Stimulated activated CD4-positive, alpha-beta T cell treated with anti-CD3 and anti-CD28 coated beads, Interleukin-4, amount 100 ng/mL, for 24 hours (primary cell): ENCODE measurements around the gene C10orf90.

Source experiments
- DNase-seq: peaks from one replicate; pipeline ENCODE4 v3.0.0-alpha.2; 2020

Gene C10orf90

DNA sequence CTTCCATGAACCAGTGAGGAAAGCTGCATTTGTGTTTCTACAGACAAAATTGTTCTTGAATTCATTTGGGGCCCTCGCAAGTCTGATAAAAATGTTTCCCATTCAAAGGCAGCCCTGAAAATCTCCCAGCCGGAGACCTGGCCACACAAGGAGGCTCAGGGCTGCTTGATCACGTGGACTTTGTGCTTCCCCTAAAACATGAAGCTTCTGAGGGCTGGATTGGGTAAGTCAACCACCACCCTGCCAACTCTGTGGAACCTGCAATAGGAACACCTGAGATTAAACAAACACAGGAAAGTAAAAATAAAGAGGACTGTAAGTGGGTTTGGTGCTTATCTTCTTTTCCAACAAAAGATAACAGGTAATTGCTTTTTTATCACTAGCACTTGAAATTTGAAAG lies 133.8 kb downstream of the C10orf90 start:
- DNase-seq = no peak

DNA sequence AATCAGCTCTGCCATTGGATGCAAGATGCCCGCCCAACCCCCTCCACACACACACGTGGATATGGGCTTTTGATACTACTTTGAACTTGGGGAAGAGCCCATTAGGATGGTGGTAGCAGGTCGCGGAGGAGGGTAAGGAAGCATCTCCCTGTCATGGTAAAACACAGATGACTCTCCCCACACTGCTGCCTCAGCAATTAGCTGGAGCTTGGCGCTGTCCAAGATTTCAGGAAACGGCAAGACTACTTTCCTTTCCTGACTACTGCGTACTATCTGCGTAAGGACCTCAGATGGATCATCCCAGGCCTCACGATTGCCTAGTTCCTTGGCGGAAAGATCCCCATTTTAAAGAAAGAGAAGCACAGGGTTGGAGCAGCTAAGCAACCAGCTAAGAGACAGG lies 134.3 kb downstream of the C10orf90 start:
- no peak for DNase-seq

DNA sequence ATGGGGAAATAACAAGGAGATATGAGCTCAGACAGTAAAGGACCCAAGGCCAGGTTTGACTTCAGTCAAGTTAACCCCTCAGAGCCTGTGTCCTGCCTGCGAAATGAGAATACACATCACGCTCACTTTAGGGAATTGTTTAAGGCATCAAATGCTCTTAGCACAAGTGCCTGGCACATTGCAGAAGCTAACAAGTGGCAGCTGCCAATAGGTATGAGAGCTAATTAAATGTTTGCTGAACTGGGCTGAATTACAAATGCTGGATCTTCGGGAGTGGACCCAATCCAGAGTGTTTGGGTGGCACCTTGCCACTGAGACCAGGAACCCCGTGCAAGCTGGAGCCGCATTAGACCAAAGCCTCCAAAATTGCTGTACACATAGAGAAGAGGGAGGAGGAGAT lies 136.8 kb downstream of the C10orf90 start:
- DNase-seq = no peak

DNA sequence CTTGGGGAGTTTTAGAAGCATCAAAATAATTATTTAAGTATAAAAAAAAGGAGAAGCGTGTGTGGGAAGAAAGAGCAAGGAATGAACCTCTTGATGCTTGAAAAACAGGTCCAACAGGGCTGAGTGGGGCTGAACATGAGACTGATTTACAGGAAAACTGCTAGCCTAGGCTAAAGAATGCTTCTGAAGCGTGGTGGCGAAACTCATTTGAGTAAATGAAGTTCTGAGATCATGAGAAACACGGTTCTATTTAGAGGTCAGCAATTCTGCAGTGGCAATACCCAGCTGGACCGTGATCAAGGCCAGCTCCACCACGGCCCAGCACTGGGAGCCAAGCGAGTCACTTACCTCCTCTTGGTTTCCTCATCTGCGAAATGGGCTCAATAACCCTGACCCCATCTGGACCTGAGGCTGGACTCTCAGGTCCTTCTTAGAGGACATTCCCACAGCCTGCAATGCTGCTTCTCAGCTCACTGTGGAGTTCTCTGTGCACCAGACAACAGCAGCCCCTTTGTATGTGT lies 142.1 kb downstream of the C10orf90 start:
- DNase-seq = no peak

DNA sequence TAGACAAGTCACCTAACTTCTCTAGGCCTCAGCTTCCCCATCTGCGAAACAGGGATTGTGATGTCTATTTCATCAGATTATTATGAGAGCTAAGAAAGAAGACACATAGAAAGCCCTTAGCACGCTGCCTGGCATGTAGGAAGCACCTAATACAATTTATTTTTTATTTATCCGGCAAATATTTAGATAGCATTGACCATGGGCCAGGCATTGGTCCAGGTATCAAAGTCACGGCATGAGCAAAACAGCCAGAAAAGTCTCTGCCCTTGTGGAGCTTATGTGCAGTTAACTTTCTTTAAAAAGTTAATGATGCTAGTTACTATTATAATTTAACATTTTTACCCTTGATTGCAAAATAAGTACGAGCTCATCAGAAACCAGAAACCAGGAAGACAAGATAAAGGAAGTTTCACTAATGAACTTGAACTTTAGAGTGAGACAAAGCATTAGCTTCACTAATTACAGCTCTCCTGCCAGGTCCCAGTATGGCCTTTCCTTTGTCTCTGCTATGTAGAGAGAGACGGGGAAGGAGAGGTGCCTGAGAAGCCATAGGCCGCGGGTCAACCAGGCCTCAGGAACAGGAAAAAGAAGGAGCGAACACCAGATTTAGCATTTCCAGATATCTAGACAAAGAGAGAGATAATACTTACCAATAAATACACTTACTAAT lies 142.7 kb downstream of the C10orf90 start:
- DNase-seq = no peak

DNA sequence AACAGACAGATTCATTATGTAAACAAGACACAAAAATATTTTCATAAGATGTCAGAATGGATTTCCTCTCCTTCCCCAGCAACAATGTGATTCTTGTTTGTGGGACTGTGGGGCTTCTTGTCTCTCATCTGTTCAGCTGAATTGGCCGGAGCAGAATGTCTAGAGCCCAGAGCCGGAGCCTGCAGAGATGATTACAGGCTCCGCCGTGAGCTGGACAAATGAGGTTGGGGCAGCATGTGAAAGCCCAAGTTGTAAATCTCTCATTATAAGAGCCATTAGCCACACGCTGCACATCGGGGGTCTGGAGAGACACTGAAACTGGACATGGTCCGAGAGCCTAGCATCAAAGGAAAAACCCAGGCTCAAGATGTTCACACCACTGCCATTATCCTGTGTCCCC lies 145.2 kb downstream of the C10orf90 start:
- DNase-seq = no peak

DNA sequence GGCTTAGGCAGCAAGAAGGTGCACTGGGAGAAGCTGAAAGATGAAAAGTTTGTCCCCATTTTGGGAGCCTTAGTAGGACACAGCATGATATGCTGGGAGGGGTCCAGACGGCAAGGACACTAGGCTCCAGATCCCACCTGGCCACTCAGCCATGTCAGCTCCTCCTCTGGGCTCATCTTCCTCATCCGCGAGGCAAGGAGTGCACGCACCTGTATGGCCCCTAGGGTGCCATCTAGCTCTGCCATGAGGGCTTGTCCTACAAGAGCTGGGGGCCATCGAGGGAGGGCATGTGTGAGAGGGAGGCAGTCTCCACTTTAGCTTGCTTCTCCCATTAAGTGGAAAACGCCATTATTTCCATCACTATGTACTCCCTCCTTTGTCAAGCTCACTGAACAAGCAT lies 146.0 kb downstream of the C10orf90 start:
- DNase-seq = no peak

DNA sequence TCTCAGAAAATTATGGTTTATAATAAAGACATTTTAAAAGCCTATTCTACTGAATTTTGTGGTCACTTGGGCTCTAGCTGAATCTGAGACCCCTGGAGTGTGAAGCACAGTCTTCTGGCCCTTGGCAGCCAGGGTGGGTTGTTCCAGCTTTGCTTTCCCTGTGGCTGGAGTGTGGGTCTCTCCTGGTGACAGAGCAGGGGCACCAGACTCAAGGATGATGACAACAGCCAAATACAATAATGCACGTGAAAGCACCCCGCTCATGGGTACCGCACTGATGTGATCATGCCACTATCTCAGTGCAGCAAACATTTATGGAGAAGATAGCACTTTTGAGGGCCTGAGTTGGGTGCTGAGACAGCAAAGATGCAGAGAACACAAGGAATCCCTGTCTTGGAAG lies 147.4 kb downstream of the C10orf90 start:
- DNase-seq = no peak

DNA sequence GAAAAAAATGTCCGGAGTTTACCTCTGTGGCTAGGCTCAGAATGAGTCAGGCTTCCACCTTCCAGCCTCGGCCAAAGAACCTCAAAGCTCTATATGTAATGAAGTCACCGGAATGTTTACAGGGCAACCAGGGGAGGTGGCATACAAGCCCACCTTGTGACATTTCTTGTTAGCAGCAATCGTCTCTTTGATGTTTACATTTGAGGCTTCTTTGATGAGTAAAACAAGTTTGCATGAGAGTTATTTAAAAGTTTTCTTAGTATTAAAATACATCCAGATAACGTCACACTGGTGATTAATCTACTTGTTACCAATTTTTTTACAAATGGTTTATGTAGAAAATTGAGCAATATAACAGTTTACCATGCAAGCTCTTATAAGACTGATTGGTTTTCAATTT lies 149.1 kb downstream of the C10orf90 start:
- DNase-seq = no peak

DNA sequence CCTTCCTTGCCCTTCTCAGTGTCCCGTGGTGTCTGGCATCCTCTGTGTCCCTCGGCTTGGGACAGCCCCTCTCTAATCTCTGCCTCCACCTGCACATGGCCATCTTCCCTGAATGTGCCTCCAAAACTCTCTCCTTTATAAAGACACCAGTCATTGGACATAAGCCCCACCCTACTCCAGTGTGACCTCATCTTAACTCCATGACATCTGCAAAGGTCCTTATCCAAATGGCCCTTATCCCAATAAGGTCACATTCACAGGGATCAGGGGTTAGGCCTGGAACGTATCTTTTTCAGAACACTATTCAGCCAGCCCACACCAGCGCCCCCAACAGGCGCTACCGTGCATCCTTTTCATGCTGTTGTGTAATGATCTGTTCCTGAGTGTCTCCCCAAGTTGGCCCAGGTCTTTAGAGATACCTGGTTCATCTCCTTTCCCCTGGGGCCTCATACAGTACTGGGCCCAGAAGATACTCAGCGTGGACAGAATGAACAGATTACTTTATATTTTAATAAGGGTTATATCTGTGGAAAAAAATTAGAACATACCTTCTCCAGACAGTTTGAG lies 149.7 kb downstream of the C10orf90 start:
- no peak for DNase-seq

DNA sequence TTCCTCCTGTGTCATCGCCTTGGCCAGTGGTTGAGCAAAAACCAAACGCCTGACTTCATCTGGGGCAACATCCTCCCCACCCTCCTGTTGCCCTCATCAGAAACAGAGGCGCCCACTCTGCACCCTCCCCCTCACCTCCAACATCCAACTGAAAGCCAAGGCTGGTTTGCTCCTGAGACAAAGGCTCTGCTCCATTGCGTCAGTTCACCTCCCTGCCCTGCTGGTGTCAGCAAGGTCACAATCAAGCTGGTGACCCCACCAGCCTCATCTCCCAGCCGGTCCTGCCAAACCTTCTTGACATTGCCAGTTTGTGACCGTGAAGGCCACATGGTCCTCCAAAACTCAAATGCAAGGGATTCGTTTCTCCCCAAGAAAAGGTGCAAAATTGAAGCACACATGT lies 150.5 kb downstream of the C10orf90 start:
- no peak for DNase-seq

DNA sequence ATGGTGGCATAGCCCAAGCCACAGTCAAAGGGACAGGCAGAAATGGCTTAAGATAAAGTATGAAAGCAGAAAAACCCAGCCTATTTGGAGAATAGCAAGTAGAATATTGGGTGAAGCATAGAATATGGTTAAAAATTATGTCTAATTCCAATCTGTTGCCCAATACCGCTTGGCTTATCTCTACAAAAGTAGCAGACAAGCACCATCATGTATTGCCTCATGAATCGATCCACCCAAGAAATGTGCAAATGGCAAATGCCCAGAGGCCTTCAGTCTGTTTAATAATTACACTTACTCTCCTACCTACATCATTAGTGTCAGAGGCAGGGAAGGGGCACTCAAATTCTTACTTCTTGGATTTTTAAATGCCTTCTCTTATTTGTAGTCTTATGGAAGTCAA lies 151.3 kb downstream of the C10orf90 start:
- no peak for DNase-seq

DNA sequence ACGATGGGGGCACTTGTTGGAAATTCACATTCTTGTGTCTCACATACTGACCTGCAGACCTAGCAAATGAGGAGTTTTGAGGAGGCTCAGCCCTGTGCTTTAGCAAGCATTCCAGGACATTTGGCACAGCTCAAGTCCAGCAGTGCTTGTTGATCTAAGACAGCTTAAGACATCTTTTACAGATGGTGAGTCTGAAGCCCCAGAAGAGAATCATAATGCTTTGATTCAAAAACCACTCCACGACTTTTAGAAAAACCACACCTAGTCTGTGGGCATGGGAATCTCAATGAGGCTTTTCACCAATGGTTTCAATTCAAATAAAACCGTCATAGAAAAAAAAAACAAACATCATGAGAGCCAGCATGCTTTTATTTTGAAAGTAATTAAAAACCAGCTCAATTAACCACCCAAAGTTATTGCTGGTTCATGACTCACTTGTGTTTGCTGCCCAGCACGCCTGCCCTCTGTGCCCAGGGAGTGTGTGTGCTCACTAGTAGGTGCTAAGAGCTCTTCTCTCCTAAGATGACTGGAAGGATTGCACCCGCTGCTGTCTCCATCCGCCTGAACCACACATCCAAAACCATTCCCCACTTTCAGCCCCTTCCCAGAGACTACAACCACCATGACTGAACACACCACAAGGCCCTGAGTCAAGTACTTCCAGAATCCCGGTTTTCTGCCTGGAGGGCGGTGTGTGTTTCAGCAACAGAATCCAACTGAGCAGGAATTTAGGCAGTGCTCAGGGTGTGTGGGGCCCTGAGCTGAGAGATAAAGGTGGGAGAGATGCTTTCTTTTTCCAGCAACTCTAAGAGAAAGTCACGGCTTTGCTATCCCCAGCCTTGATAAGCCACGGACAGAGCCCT lies 152.0 kb downstream of the C10orf90 start:
- no peak for DNase-seq

DNA sequence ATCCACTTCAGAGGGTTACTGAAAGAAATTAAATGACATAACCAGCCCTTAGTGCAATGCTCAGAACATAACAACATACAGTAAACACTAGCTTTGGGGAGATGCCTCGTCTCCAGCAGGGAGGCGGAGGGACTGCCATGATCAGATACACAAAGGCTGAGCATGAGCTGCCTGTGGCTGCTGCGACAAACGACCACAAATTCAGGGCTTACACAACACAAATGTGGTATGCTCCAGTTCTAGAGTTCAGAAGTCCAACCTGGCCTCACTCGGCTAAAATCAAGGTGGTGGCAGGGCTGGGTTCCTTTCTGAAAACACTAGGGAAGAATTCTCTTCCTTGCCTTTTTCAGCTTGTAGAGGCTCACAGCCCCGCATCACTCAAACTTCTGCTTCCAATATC lies 154.0 kb downstream of the C10orf90 start:
- no peak for DNase-seq

DNA sequence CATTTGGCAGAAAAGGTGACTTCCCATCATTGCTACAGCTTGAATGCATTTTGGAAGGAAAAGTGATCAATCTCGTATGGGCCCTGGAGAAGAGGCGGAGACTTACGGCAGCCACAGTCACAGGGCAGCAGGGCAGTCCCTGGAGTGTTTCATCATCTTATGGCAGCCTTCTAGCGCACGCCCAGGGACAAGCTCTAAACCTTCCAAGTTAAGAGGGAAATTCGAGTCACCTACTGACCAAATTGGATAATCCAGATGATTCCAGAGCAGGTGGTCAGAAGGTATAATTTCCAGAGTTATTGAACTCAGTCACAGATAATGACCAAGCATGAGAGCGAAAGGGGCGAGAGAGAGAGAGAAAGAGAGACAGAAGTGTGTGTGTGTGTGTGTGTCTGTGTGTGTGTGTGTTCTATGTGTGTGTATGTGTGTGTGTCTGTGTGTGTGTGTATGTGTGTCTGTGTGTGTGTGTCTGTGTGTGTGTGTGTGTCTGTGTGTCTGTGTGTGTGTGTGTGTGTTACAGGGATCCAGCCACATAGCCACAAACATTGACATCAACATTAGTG lies 158.5 kb downstream of the C10orf90 start:
- no peak for DNase-seq

DNA sequence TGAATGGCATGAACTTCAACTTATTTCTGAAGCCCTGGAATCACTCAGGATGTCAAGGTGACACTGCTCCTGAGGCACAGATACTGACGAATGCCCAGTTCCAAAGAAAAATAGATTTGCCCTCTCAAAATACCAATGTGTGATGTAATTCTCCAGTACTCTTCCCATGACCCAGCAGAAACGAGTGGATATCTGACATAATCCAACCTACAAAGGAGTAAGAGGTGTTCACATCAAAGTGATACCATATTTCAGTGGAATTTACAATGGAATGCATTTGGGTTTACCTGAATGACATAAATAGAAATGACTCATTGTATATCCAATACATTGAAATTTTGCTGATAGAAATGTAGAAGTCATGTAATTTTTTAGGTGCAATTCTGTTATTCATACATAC lies 161.3 kb downstream of the C10orf90 start:
- no peak for DNase-seq

DNA sequence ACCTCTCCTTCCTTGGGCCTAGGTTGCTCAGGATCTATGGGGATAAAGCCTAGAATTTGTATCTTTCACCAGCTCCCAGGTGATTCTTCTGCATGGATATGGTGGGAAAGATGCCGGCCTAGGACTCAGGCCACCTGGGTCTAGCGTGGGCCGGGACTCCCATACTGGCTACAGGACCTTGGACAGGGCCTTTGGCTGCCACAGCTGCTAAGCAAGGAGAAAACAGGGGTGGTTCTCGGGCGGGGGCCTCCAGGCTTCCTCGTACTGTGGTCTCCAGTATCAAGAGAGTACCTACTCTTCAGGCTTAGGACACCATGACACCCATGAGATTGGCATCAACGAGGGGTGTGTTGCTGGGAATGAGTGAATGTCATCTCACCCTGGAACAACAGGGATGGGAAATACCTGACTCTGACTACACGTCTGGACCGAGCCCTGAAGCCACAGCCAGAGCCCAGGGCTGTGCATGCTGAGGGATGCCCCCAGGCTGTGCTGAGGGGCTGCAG lies 161.9 kb downstream of the C10orf90 start:
- no peak for DNase-seq

DNA sequence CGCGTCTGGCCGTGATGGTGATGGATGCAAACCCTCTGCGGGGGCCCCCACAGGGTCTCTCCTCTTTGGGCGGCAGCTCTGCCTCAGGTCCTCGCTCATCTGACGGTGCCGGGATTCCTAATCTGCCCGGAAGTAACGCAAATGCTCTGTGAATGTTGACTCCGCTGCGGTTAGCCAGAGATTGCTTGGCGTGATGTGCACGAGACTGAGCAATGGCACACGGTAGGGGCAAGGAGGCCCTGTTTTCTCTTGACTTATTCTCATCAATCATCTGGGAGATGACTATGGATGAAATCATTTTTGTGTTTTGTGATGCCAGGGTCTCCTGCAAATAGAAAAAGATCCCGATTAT lies 165.8 kb downstream of the C10orf90 start:
- no peak for DNase-seq

DNA sequence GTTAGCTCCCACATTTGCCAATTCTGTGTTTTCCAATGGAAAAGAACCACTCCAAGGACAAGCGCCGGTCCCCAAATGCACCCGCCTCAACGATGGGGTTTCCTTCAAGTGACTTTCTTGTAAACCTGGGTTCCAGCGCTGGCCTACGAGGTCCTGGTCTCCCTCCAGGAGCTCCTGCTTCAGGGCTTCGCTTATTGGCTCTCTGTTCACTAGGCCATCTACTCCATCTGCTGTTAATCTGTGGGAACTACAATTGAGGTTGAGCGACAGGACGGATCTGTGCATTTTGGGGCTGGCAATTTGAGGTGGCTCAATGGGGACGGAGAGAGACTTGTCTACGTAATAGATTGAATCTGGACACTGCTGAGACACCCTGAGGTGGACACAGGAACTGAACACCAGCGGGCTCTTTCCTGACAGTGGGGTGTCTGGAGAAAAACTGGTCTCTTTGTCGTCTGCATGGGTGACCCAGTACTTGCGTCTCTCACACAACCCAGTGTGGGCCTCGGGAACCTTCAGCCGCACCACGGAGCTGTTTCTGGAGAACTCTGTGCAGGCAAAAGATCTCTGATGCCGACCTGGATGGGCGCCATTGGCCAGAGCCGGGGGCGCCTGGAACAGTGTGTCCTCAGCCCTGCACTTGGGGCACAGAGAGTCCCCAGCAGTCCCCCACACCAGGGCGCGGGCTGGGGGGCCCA lies 166.3 kb downstream of the C10orf90 start:
- DNase-seq = no peak

DNA sequence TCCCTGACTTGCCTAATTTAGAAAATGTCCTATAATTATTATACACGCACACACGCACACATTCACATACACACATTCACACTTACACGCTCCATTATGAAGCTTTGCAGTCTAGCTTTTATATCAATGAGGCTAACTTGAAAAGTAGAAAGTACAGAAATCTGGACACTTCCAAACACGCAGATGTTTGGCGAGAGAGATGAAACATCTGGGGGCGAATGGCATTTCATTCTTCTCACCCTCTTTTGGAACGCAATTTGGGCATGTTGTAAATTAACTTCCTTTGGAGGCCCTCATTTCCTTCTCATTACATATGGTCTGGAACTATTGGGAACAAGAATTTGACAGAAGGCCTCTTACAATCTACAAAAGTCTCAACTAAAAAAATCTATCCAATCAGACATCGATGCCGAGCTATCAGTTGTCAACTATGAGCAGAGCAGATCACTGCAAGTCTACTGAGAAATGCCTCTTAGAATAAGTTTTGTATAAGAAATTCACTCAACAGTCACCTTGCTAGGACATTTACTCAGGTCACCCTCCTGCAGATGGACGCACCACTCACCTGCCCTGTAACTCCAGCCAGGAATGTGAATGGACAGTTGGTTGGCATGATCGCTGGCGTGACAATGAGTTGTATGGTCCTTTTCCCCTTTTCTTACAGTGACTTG lies 167.0 kb downstream of the C10orf90 start:
- DNase-seq = no peak

DNA sequence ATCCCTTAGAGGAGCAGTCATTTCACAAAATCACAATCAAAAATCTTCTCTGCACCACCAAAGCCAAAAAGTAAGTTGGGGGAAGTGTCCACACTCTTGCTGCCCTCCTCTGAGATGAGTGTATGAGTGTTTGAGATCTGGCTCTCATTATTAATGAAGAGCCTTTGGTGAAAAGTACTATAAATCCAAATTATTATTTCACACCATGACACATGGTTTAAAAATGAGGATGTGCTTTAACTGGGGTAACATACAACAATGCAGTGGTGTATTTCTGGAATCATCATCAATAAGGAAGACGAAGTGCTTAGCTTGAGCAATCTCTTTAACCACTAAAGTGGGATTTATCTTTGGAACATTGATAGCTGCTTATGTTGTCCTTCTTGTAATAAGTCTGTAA lies 168.1 kb downstream of the C10orf90 start:
- no peak for DNase-seq

DNA sequence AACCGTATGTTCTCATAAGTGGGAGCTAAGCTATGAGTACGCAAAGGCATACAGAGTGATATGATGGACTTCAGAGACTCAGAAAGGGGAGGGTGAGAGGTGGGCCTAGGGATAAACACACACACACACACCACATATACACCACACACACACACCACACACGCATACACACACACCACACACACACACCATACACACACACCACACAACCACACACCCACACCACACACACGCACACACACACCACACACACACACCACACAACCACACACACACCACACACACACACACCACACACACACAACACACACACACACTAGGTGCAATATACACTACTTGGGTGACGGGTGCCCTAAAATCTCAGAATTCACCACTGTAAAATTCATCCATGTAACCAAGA lies 168.7 kb downstream of the C10orf90 start:
- no peak for DNase-seq
